NB4 (cell line): Measurements from ENCODE around the gene GMEB1.
"Not testable (repeated sequence)": the region's sequence is repeated elsewhere in the genome, so short reads cannot be mapped to it uniquely, and the experiment has no call there.

ENCODE experiments used
- MYC ChIP-seq: IDR thresholded peaks from 2 replicates; pipeline ENCODE4 v1.6.1; 2011; ENCODE audit warnings: low read depth, low read length
- TF ChIP-seq, protein P1 (sequence below): IDR thresholded peaks from 2 replicates; pipeline ENCODE4 v1.6.1; 2011; ENCODE audit warnings: low read depth, low read length

DNA sequence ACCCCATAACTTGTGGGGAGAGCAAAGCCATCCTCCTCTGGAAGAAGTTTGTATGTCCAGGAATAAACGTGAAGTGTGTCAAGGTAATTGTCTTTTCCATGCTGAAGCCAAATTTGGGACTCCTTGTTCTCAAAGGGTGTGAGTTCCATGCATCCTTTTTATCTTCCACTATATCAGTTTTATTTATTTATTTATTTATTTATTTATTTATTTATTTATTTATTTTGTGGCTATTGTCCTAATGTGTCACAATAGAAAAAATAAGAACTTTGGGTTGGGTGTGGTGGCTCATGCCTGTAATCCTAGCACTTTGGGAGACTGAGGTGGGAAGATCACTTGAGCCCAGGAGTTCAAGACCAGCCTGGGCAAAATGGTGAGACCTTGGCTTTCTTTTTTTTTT is 23.0 kb downstream of the GMEB1 start:
- TF ChIP-seq, protein P1, sequence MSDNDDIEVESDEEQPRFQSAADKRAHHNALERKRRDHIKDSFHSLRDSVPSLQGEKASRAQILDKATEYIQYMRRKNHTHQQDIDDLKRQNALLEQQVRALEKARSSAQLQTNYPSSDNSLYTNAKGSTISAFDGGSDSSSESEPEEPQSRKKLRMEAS = not testable (repeated sequence)
- TF ChIP-seq MYC = not testable (repeated sequence)
